Aorta (tissue), 5 donors: ENCODE results near the gene DTHD1. TPM values are rescaled to one million over a fixed set of nuclear protein-coding genes. Genes with fewer than 3 reads are reported as not detected.

ENCODE experiments used
- ATAC-seq: fragments of 200-7000 bp; cut with Tn5 transposase; one replicate; pipeline ENCODE4 v1.9.1; 2022; ENCODE audit warnings: moderate library complexity; ENCODE audit not compliant: low FRiP score
- DNase-seq, 2 donors: peaks; one replicate each; pipeline ENCODE4 v3.0.0-alpha.2; 2020
- H3K27ac ChIP-seq, 2 donors: one replicate each; pipeline ENCODE4 v1.5.1; 2013; ENCODE audit warnings: low read length in 2 of 2, mild to moderate bottlenecking in 2 of 2, moderate library complexity in 2 of 2, control low read depth in 1 of 2, inconsistent platforms in 1 of 2, low read depth in 1 of 2
- H3K27me3 ChIP-seq, 2 donors: one replicate each; pipeline ENCODE4 v1.6.1; 2013; ENCODE audit warnings: control low read depth in 1 of 2, low read length in 1 of 2, mild to moderate bottlenecking in 1 of 2, moderate library complexity in 1 of 2; ENCODE audit not compliant: insufficient read depth in 2 of 2, control insufficient read depth in 1 of 2
- H3K36me3 ChIP-seq, 2 donors: one replicate each; pipeline ENCODE4 v1.6.1; 2013; ENCODE audit warnings: control low read depth in 1 of 2, low read length in 1 of 2, mild to moderate bottlenecking in 1 of 2; ENCODE audit not compliant: insufficient read depth in 2 of 2, control insufficient read depth in 1 of 2
- H3K4me1 ChIP-seq, 2 donors: one replicate each; pipeline ENCODE4 v1.6.1; 2013; ENCODE audit warnings: low read length in 2 of 2, control low read depth in 1 of 2, mild to moderate bottlenecking in 1 of 2, moderate library complexity in 1 of 2; ENCODE audit not compliant: insufficient read depth in 2 of 2, control insufficient read depth in 1 of 2
- H3K4me3 ChIP-seq, 2 donors: one replicate each; pipeline ENCODE4 v1.5.1; 2013; ENCODE audit warnings: low read length in 2 of 2, control low read depth in 1 of 2, mild to moderate bottlenecking in 1 of 2
- H3K9me3 ChIP-seq: one replicate; pipeline ENCODE4 v1.6.1; 2013; ENCODE audit warnings: mild to moderate bottlenecking, low read length; ENCODE audit not compliant: control insufficient read depth
- WGBS, 2 donors: extraction: QIAGEN DNeasy Blood & Tissue Kit; methylation state at CpG; one replicate each; pipeline ENCODE4 v1.1.7; 2013; 5-methylcytosine and 5-hydroxymethylcytosine counted together
- intact Hi-C, 2 donors: fragments of 100-400 bp; cut with DNase I; formaldehyde crosslinking; loops; one replicate each; pipeline versions ENCODE4 v1.14.2 to v1.15.0; 2022
- polyA plus RNA-seq, 2 donors: library from polyadenylated mRNA; stranded (reverse); fragments of 200-250 nt; gene quantifications; one replicate each; pipeline ENCODE4 v1.2.3, GENCODE V29; 2013
- total RNA-seq, 2 donors: library from RNA; stranded (reverse); fragmentation: NEBNext Ultra II Directional; extraction: Animal tissue kit (Norgen Biotek cat#: 25700); gene quantifications; one replicate each; pipeline ENCODE4 v1.2.1, GENCODE V29; 2021
- donor health status: healthy with polysubstance abuse.
- donor health status: Bipolar disorder and iron deficiency.
- donor health status: DM: no; HTN: no; CAD: no.
- donor health status: DM: no; HTN: no; CAD: no.
- donor health status: DM: yes; HTN: yes; CAD: no.

Gene DTHD1
- total and polyA plus RNA-seq, 4 donors, result 0.58 to 1.0 TPM; not detected in 2

DNA sequence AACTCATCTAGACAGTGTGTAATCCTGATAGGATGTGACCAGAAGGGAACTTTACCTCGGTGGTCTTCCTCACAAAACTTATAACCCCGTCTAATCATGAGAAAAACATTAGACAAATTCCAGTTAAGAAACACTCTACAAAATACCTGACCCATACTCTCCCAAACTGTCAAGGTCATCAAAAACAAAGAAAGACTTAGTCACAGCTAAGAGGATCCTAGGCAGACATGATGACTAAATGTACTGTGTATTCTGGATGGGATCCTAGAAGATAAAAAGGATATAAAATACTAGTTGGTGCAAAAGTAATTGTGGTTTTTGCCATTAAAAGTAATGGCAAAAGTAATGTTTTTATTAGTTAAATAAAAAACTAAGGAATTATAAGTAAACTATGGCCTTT is 81.6 kb downstream of the DTHD1 start:
- Histone ChIP-seq H3K4me3 (no peak overlapping the region), H3K36me3 (no peaks in the 10 kb centered on the region), H3K27ac (no peak overlapping the region), H3K27me3 (no peaks in the 10 kb centered on the region), H3K4me1 (no peaks in the 10 kb centered on the region), H3K9me3 (no peaks in the 10 kb centered on the region)
- 57 to 64% methylated on average over 2 of the region's 2 CpGs for WGBS, 2 donors
- intact Hi-C loops, result no loop called here
- DNase-seq (no peak), ATAC-seq (no peak)

- no peaks in the 10 kb centered on the region for H3K27me3 ChIP-seq
- H3K4me3 ChIP-seq, result no peak overlapping the region
- intact Hi-C loops, result no loop called here
- no peaks in the 10 kb centered on the region for H3K4me1 ChIP-seq
- no peaks in the 10 kb centered on the region for H3K9me3 ChIP-seq
- no peak overlapping the region for H3K27ac ChIP-seq
- H3K36me3 ChIP-seq, result no peaks in the 10 kb centered on the region
- WGBS, 2 donors, result 93 to 94% methylated on average over 38 to 40 of the region's 40 CpGs
- peak; percentile 44 to 57 for DNase-seq
- ATAC-seq, result peak; percentile 33
Observed at GRCh38 chr4:36374836-36375511, 93.6 kb downstream of the DTHD1 start.

GRCh38 chr4:36385951-36386571 is 104.6 kb downstream of the DTHD1 start:
- no peak overlapping the region for H3K4me3 ChIP-seq
- DNase-seq (no peak), ATAC-seq (no peak)
- no peak overlapping the region for H3K27ac ChIP-seq
- H3K9me3 ChIP-seq, result no peaks in the 10 kb centered on the region
- H3K4me1 ChIP-seq, result no peaks in the 10 kb centered on the region
- H3K36me3 ChIP-seq, result no peaks in the 10 kb centered on the region
- H3K27me3 ChIP-seq, result no peaks in the 10 kb centered on the region
- intact Hi-C loops, result no loop called here
- 37 to 40% methylated on average over 5 of the region's 5 CpGs for WGBS, 2 donors

DNA sequence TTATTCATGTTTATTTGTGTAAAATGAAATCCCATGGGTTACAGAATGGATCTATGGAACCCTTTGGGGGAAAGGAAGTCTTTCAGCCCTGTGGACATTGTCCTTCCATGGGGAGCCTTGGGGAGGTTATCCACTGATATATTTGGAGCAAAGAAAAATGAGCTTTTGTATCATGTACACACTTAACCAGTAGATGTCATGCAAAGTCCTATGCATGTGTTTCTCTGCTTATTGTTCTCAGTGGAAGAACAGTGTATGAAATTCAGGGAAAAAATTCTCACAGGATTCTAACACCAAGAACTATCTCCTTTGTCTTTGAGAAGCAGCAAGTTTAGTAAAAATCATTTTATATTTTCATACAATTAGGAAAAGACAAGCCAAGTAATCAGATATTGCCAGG is 105.3 kb downstream of the DTHD1 start:
- Histone ChIP-seq H3K4me1 (no peaks in the 10 kb centered on the region), H3K9me3 (no peaks in the 10 kb centered on the region), H3K27ac (no peak overlapping the region), H3K4me3 (no peak overlapping the region), H3K36me3 (no peaks in the 10 kb centered on the region), H3K27me3 (no peaks in the 10 kb centered on the region)
- no peak for ATAC-seq
- no peak for DNase-seq
- intact Hi-C loops, result no loop called here

GRCh38 chr4:36388710-36389109 is 107.3 kb downstream of the DTHD1 start:
- H3K9me3 ChIP-seq, result no peaks in the 10 kb centered on the region
- no peak overlapping the region for H3K4me3 ChIP-seq
- WGBS, 2 donors, result 38 to 49% methylated on average over 5 of the region's 5 CpGs
- H3K27me3 ChIP-seq, result peaks cover 0 to 1% of the 10 kb centered on the region in 2 donors
- DNase-seq (no peak), ATAC-seq (no peak)
- intact Hi-C loops, result no loop called here
- H3K27ac ChIP-seq, result no peak overlapping the region
- H3K4me1 ChIP-seq, result no peaks in the 10 kb centered on the region
- H3K36me3 ChIP-seq, result no peaks in the 10 kb centered on the region

DNA sequence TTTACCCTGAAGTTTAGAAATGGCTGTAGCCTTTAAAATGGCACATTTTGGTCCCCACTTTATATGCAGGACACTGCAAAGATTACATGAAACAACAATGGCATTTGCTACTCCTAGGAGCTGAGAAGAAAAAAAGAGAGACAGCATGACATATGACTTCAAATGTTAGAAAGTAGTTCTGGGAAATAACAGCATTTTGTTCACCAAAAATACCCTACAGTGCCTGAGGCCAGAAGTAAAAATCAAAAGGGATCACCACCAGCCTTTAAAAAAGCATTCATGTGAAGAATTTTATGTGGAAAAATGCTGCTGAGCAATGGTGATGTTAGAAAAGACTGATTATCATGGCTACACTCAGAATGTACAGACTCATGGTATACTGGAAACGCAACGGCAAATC is 110.0 kb downstream of the DTHD1 start:
- Histone ChIP-seq H3K4me1 (no peaks in the 10 kb centered on the region), H3K4me3 (no peak overlapping the region), H3K9me3 (no peaks in the 10 kb centered on the region), H3K36me3 (no peaks in the 10 kb centered on the region), H3K27me3 (peaks cover 0 to 1% of the 10 kb centered on the region in 2 donors), H3K27ac (no peak overlapping the region)
- ATAC-seq, result no peak
- no peak for DNase-seq
- intact Hi-C loops, result no loop called here
- 19 to 30% methylated on average over 2 of the region's 2 CpGs for WGBS, 2 donors

DNA sequence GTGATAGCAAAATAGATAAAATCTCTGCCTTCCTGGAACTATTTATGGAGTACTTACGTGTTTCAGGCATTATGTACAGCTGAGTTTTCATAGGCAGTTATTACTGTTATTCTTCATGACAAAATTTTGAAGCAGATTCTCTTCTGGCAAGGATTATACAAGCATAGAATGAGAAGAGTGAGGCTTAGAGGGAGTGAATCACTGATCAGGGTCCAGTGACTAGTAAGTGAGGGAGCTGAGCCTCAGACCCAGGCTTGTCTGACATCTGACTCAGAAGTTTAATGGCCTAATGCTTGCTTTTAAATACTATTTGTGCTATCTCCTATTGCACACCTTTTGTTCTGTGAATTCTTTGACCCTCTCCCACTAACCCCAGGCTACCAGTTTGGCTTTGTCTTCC is 110.6 kb downstream of the DTHD1 start:
- Histone ChIP-seq H3K36me3 (no peaks in the 10 kb centered on the region), H3K4me3 (no peak overlapping the region), H3K9me3 (no peaks in the 10 kb centered on the region), H3K27me3 (peaks cover 0 to 1% of the 10 kb centered on the region in 2 donors), H3K4me1 (no peaks in the 10 kb centered on the region), H3K27ac (no peak overlapping the region)
- WGBS, 2 donors, result 10 to 28% methylated on average over 1 of the region's 1 CpG
- intact Hi-C loops, result no loop called here
- no peak for ATAC-seq
- DNase-seq, result no peak

DNA sequence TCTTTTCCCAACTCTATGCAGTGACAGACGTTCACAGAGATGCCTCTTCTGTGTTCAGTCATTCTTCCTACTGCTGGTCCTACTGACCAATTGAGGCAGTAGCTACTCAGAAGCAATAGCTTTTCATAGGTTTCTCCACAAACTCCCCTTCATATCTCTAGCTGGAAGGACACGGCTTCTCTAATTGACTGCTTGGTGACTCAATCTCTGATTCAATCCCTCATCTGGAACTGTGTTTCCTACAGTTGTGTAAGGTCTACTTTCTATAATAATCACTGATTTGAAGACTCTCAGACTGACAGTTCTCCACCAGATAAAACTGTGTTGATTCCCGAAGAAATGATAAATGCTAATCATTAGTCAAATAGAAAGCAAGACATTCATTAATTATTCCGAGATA is 111.5 kb downstream of the DTHD1 start:
- Histone ChIP-seq H3K4me1 (no peaks in the 10 kb centered on the region), H3K36me3 (no peaks in the 10 kb centered on the region), H3K27ac (no peak overlapping the region), H3K4me3 (no peak overlapping the region), H3K27me3 (peaks cover 0 to 1% of the 10 kb centered on the region in 2 donors), H3K9me3 (no peaks in the 10 kb centered on the region)
- 62 to 65% methylated on average over 4 of the region's 4 CpGs for whole genome bisulfite sequencing, 2 donors
- DNase-seq (no peak), ATAC-seq (no peak)
- intact Hi-C loops, result no loop called here
